Prostate gland (tissue), 2 donors: ENCODE measurements around the gene SENP3. TPM values are rescaled to one million over a fixed set of nuclear protein-coding genes. Genes with fewer than 3 reads are reported as not detected.

Source experiments
- DNase-seq: peaks from one replicate; pipeline ENCODE4 v3.0.0-alpha.2; 2019; ENCODE audit warnings: low spot score
- H3K27ac ChIP-seq, 2 donors: fragments of 200-600 bp; sonication (generic); 2 replicates each; pipeline ENCODE4 v1.5.1; 2017 to 2019
- H3K27me3 ChIP-seq: fragments of 200-600 bp; sonication (generic); replicated peaks from 2 replicates; pipeline ENCODE4 v1.5.1; 2019; ENCODE audit not compliant: insufficient read depth
- H3K36me3 ChIP-seq, 2 donors: fragments of 200-600 bp; sonication (generic); 1 replicate in 1 of 2; 2 replicates in 1 of 2; pipeline versions ENCODE4 v1.5.1 to v1.8.1; 2017 to 2019
- H3K4me1 ChIP-seq: fragments of 200-600 bp; sonication (generic); replicated peaks from 2 replicates; pipeline ENCODE4 v1.5.1; 2019
- H3K4me3 ChIP-seq, 2 donors: fragments of 200-600 bp; sonication (generic); 2 replicates each; pipeline ENCODE4 v1.5.1; 2017 to 2019
- H3K9me3 ChIP-seq: fragments of 200-600 bp; sonication (generic); 2 replicates; pipeline ENCODE4 v1.5.1; 2017
- CTCF ChIP-seq, 4 experiments: fragments of 200-600 bp in 2 of 4; fragments of 450-650 bp in 2 of 4; sonication (generic) in 2 of 4; IDR thresholded peaks; 1 replicate in 3 of 4; 2 replicates in 1 of 4; pipeline ENCODE4 v1.5.1; 2016 to 2019; ENCODE audit warnings: antibody characterized with exemption in 4 of 4, mild to moderate bottlenecking in 2 of 4, moderate library complexity in 2 of 4
- POLR2A ChIP-seq: fragments of 450-650 bp; IDR thresholded peaks from one replicate; pipeline ENCODE4 v1.6.1; 2016; ENCODE audit warnings: antibody characterized with exemption, mild to moderate bottlenecking
- POLR2AphosphoS5 ChIP-seq: sonication (generic); formaldehyde crosslinking; IDR thresholded peaks from one replicate; pipeline ENCODE4 v1.6.1; 2017; ENCODE audit warnings: antibody characterized with exemption
- WGBS: methylation state at CpG from one replicate; pipeline ENCODE4 v1.1.5; 2018; 5-methylcytosine and 5-hydroxymethylcytosine counted together
- intact Hi-C: fragments of 100-400 bp; cut with DNase I; formaldehyde crosslinking; loops from one replicate; pipeline ENCODE4 v1.14.2; 2022
- total RNA-seq, 2 donors: library from RNA; depleted of rRNA; stranded (reverse); fragments of >200 nt; gene quantifications; one replicate each; pipeline ENCODE4 v1.1.0, GENCODE V29; 2016

SENP3 gene
- total RNA-seq, 2 donors from 2014 or later, result 39.6 to 65.7 TPM

GRCh38 chr17:7548585-7549400 is 12.9 kb upstream of the SENP3 start, which contains the start of gene TNFSF12:
Gene TNFSF12 (plus strand): TSS chr17:7549058. CDS start chr17:7549154, 96 bp downstream.
- under 1% methylated on average over 23 of the region's 65 CpGs for WGBS
- no peaks in the 10 kb centered on the region for H3K27me3 ChIP-seq
- H3K27ac ChIP-seq, result peak within 1 kb of the TSS; percentile 79 to 91
- intact Hi-C loops, result no loop called here
- DNase-seq, result peak; percentile 59
- no peak for TF ChIP-seq POLR2AphosphoS5
- TF ChIP-seq CTCF (IDR thresholded peaks at IDR 0.05), result peak; percentile 12 to 33 (median 22)
- peak; percentile 41 for TF ChIP-seq POLR2A
- no peaks in the 10 kb centered on the region for H3K4me1 ChIP-seq
- H3K36me3 ChIP-seq, result no peaks in the 10 kb centered on the region
- H3K4me3 ChIP-seq, result peak within 1 kb of the TSS; percentile 55 to 64
- no peaks in the 10 kb centered on the region for H3K9me3 ChIP-seq

- Histone ChIP-seq H3K9me3 (no peaks in the 10 kb centered on the region), H3K4me1 (no peaks in the 10 kb centered on the region), H3K36me3 (no peaks in the 10 kb centered on the region), H3K4me3 (peak overlapping the region; percentile 55 to 64), H3K27me3 (no peaks in the 10 kb centered on the region), H3K27ac (peak overlapping the region; percentile 79 to 91)
- TF ChIP-seq POLR2AphosphoS5, result no peak
- peak in 2 of 4 experiments; percentile 1 to 4 for TF ChIP-seq CTCF (IDR thresholded peaks at IDR 0.05)
- TF ChIP-seq POLR2A, result no peak
- intact Hi-C loops, result no loop called here
- no peak for DNase-seq
- 27% methylated on average over 20 of the region's 20 CpGs for whole genome bisulfite sequencing
Observed at GRCh38 chr17:7549401-7550055, 12.2 kb upstream of the SENP3 start.

- no peak overlapping the region for H3K4me3 ChIP-seq
- no peaks in the 10 kb centered on the region for H3K4me1 ChIP-seq
- peak overlapping the region in 1 of 2 donors; percentile 91 for H3K27ac ChIP-seq
- DNase-seq, result no peak
- intact Hi-C loops, result no loop called here
- TF ChIP-seq CTCF (IDR thresholded peaks at IDR 0.05) (no peak), POLR2A (no peak), POLR2AphosphoS5 (no peak)
- no peaks in the 10 kb centered on the region for H3K36me3 ChIP-seq
- no peaks in the 10 kb centered on the region for H3K9me3 ChIP-seq
- 62% methylated on average over 6 of the region's 6 CpGs for WGBS
- no peaks in the 10 kb centered on the region for H3K27me3 ChIP-seq
Observed at GRCh38 chr17:7550344-7550743, 11.4 kb upstream of the SENP3 start.

- Histone ChIP-seq H3K9me3 (no peaks in the 10 kb centered on the region), H3K4me3 (no peak overlapping the region), H3K4me1 (no peaks in the 10 kb centered on the region), H3K27me3 (no peaks in the 10 kb centered on the region), H3K36me3 (no peaks in the 10 kb centered on the region), H3K27ac (no peak overlapping the region)
- 82% methylated on average over 4 of the region's 4 CpGs for WGBS
- DNase-seq, result no peak
- intact Hi-C loops, result no loop called here
- no peak for TF ChIP-seq CTCF (IDR thresholded peaks at IDR 0.05)
- no peak for TF ChIP-seq POLR2A
- TF ChIP-seq POLR2AphosphoS5, result no peak
Observed at GRCh38 chr17:7551396-7551795, 10.3 kb upstream of the SENP3 start.
